HG02970 (cell line): Measurements from ENCODE around the gene SCRT2.

Source experiments
- ATAC-seq: cut with Tn5 transposase; IDR thresholded peaks from one replicate; pipeline ENCODE4 v1.9.1; 2021; ENCODE audit warnings: mild to moderate bottlenecking, moderate library complexity, moderate number of reproducible peaks; ENCODE audit not compliant: unreplicated experiment, low FRiP score

SCRT2 gene

GRCh38 chr20:673603-674001, 2.0 kb downstream of the SCRT2 start:
- no peak for ATAC-seq

DNA sequence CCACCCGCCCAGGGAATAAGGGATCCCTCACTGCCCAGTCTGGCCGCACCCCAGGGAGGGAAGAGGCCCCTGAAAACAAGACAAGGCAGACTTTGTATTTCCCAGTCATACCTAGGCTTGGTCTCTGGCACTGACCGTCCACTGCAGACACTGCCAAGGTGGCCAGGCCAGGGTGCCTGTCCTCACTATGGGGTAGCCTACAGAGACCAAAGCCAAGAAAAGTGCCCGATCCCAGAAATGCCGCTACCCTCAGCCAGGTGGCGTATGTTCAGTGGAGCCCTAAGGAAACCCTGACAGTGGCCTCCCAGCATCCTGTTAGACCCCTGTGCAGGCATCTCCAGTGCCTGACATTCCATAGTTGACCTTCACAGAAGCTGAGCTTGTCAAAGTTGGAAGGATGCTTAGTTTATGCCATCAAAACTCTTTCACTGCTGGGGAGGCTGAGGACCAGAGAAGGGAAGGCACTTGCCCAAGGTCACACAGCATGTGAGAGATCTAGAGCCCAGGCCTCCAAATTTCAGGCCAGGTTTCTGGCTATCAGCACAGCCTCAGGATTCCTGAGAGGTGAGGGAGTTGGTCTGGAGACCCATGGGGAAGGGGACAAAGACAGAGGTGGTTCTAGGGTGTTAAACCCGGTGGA, 2.5 kb downstream of the SCRT2 start:
- ATAC-seq = no peak

GRCh38 chr20:671252-672030, 4.2 kb downstream of the SCRT2 start:
- no peak for ATAC-seq

- ATAC-seq = no peak
Measured at GRCh38 chr20:669573-669972, 6.0 kb downstream of the SCRT2 start.

- no peak for ATAC-seq
Measured at GRCh38 chr20:668638-669037, 7.0 kb downstream of the SCRT2 start.

DNA sequence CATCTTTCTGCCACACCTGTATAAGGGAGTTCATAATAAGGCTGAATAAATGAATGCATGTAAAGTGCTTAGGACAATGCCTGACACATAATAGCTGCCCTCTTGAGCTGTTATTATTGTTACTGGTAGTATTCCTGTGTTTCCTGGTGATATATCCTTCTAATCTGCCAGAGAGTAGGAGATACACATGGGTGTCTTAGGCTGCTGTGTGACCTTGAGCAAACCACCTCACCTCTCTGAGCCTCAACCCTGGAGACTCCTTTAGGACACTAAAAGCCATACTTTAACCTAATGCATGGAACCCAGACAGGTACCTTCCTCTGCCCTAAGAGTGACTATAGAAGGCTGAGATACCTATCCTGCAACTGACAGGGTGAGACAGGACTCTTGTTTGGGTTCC, 7.6 kb downstream of the SCRT2 start:
- no peak for ATAC-seq

GRCh38 chr20:667351-668034, 8.1 kb downstream of the SCRT2 start:
- ATAC-seq = no peak

- ATAC-seq = no peak
Measured at GRCh38 chr20:666877-667276, 8.7 kb downstream of the SCRT2 start.

- ATAC-seq = no peak
Measured at GRCh38 chr20:665276-665675, 10.3 kb downstream of the SCRT2 start.

DNA sequence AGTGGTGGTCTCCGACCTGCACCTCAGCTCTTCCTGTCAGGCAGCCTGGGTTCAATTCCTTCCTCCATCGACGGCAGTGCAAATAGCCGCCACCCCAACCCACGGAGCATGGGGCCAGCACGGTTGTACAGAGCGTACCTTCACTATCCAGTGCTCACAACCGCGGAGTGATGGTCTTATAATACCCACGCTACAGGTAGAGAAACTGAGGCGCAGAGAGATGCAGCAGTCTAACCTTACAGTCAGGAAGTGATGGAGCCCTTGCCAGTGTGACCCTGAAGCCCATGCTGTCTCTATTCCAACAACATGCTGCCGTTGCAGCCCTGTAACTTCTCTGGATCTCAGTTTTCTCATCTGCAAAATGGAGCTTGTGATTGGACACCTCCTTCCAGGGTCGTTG, 11.0 kb downstream of the SCRT2 start:
- ATAC-seq = no peak

GRCh38 chr20:664151-664550, 11.5 kb downstream of the SCRT2 start:
- ATAC-seq = no peak

DNA sequence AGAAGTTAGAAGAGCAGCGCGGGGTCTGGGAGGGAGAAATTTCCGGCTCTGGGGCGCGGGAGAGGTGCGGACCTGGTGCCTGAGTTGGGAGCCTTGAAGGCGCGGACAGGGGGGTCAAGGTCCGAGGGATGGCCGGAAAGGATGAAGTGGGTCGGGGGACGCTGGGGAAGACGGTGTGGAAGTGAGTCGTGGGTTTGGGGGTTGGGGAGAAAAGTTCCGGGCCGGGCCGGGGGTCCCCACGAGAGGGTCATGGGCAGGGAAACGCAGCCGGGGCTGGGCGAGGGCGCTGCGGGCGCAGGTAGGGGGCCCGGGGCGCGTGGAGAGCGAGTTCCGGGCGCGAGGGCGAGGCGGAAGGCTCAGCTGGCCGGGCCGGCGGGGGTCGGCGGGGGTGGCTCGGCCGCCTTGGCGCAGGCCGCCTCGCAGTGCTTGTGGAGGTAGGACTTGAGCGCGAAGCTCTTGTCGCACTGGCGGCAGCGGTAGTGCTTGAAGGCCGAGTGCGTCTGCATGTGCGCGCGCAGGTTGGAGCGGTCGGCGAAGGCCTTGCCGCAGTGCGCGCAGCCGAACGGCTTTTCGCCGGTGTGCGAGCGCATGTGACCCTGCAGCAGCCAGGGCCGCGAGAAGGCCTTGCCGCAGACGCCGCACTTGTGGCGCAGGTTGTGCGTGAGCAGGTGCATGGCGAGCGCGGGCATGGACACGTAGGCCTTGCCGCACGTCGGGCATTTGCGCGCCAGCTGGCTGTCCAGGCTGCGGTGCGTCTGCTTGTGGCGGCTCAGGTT, 12.1 kb downstream of the SCRT2 start:
- ATAC-seq = no peak

- ATAC-seq = no peak
Measured at GRCh38 chr20:662277-663192, 13.1 kb downstream of the SCRT2 start.

DNA sequence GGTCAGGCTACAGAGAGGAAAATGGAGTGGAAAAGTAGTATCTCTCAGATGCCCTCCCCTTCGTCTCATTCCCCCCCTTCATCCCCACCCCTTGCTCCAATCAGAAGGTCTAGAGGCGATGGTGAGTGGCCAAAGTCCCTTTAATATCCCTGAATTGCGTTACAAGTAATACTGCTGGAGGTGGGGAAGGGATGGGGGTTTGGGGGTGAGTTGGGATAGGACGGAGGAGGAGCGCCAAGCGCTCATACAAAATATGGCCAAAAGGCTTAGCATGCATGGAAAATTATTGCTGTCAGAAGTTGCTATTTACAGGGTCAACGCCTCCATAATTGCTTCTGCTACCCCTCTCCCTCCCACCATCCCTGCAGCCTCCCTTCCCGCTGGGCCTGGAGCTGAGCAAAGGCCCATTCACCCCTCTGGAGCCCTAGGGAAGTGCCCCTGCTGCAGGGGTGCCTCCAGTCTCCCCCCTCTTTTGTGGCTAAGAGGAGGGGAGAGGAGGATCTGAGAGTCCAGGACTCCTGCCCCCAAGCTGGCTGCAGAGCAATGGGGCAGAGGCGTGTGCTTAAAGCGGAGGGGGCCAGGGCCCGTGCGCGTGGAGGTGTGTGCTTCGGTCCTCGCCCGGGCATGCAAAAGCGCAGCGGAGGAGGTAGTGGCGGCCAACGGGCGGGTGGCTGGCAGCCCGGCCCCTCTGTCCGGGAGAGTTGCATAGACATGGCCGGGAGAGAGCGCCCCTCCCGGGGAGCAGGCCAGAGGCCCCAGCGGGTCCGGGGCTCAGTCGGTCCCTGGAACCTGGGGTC, 13.9 kb downstream of the SCRT2 start:
- no peak for ATAC-seq

GRCh38 chr20:658731-659291, 16.8 kb downstream of the SCRT2 start:
- no peak for ATAC-seq

GRCh38 chr20:658202-658601, 17.4 kb downstream of the SCRT2 start:
- ATAC-seq = no peak

GRCh38 chr20:655726-656624, 19.6 kb downstream of the SCRT2 start:
- ATAC-seq = no peak

GRCh38 chr20:654417-654750, 21.2 kb downstream of the SCRT2 start:
- ATAC-seq = no peak
